SK-N-SH treated with all-trans-retinoic acid at 6 μM for 48 hours (cell line): Measurements from ENCODE around the gene CRYBA2.

Experiments used
- ATAC-seq: fragments of 200-7000 bp; cut with Tn5 transposase; 3 replicates; pipeline ENCODE4 v1.9.1; 2020; ENCODE audit warnings: mild to moderate bottlenecking, moderate library complexity
- ARNTL ChIP-seq: fragments of 450-650 bp; formaldehyde crosslinking; IDR thresholded peaks from 2 replicates; pipeline ENCODE4 v1.5.0; 2020; ENCODE audit warnings: low read depth, mild to moderate bottlenecking, moderate library complexity, borderline replicate concordance
- BACH2 ChIP-seq: fragments of 250-450 bp; sonication (Bioruptor Pico); IDR thresholded peaks from 2 replicates; pipeline ENCODE4 v1.9.0; 2021; ENCODE audit warnings: mild to moderate bottlenecking, borderline replicate concordance
- CREB5 ChIP-seq: fragments of 250-450 bp; sonication (Bioruptor Pico); IDR thresholded peaks from 2 replicates; pipeline ENCODE4 v1.5.1; 2020; ENCODE audit warnings: low read depth, mild to moderate bottlenecking, moderate library complexity
- CSRNP3 ChIP-seq: fragments of 250-450 bp; sonication (Bioruptor Pico); IDR thresholded peaks from 2 replicates; pipeline ENCODE4 v1.5.1; 2021; ENCODE audit warnings: mild to moderate bottlenecking, moderate library complexity
- ESRRG ChIP-seq: fragments of 250-450 bp; sonication (Bioruptor Pico); IDR thresholded peaks from 2 replicates; pipeline ENCODE4 v1.6.1; 2021; ENCODE audit warnings: mild to moderate bottlenecking
- GLIS3 ChIP-seq: fragments of 250-450 bp; sonication (Bioruptor Pico); IDR thresholded peaks from 2 replicates; pipeline ENCODE4 v1.5.0; 2020; ENCODE audit warnings: mild to moderate bottlenecking, moderate library complexity
- ISL1 ChIP-seq: fragments of 250-450 bp; sonication (Bioruptor Pico); IDR thresholded peaks from 2 replicates; pipeline ENCODE4 v2.1.2; 2022; ENCODE audit warnings: mild to moderate bottlenecking, moderate library complexity
- OSR1 ChIP-seq: fragments of 250-450 bp; sonication (Bioruptor Pico); IDR thresholded peaks from 2 replicates; pipeline ENCODE4 v1.8.0; 2022; ENCODE audit warnings: moderate library complexity, mild to moderate bottlenecking, inconsistent platforms
- PATZ1 ChIP-seq: fragments of 250-450 bp; sonication (Bioruptor Pico); IDR thresholded peaks from 2 replicates; pipeline ENCODE4 v1.8.0; 2020; ENCODE audit warnings: mild to moderate bottlenecking, moderate library complexity, borderline replicate concordance
- POU6F1 ChIP-seq: fragments of 250-450 bp; sonication (Bioruptor Pico); IDR thresholded peaks from 2 replicates; pipeline ENCODE4 v1.8.0; 2021; ENCODE audit warnings: low read depth, mild to moderate bottlenecking, moderate library complexity, borderline replicate concordance
- PPARA ChIP-seq: fragments of 250-450 bp; sonication (Bioruptor Pico); IDR thresholded peaks from 2 replicates; pipeline ENCODE4 v1.5.0; 2020; ENCODE audit warnings: mild to moderate bottlenecking, borderline replicate concordance
- RARB ChIP-seq: fragments of 250-450 bp; sonication (Bioruptor Pico); IDR thresholded peaks from 2 replicates; pipeline ENCODE4 v1.8.0; 2021; ENCODE audit warnings: mild to moderate bottlenecking, moderate library complexity
- TCF4 ChIP-seq: fragments of 250-450 bp; sonication (Bioruptor Pico); IDR thresholded peaks from 2 replicates; pipeline ENCODE4 v1.8.0; 2021; ENCODE audit warnings: mild to moderate bottlenecking, moderate library complexity, borderline replicate concordance
- TOX ChIP-seq: fragments of 250-450 bp; sonication (Bioruptor Pico); IDR thresholded peaks from 2 replicates; pipeline ENCODE4 v1.8.0; 2021; ENCODE audit warnings: mild to moderate bottlenecking, moderate library complexity, borderline replicate concordance
- TSHZ2 ChIP-seq: fragments of 250-450 bp; sonication (Bioruptor Pico); IDR thresholded peaks from 2 replicates; pipeline ENCODE4 v1.5.0; 2020; ENCODE audit warnings: mild to moderate bottlenecking, moderate library complexity
- ZC3H10 ChIP-seq: fragments of 250-450 bp; sonication (Bioruptor Pico); IDR thresholded peaks from 2 replicates; pipeline ENCODE4 v1.5.1; 2021; ENCODE audit warnings: mild to moderate bottlenecking, moderate library complexity
- ZFP3 ChIP-seq: fragments of 250-450 bp; sonication (Bioruptor Pico); IDR thresholded peaks from 2 replicates; pipeline ENCODE4 v1.5.0; 2020; ENCODE audit warnings: mild to moderate bottlenecking, moderate library complexity
- ZFP30 ChIP-seq: fragments of 450-650 bp; formaldehyde crosslinking; IDR thresholded peaks from 2 replicates; pipeline ENCODE4 v1.5.0; 2022; ENCODE audit warnings: mild to moderate bottlenecking, moderate library complexity
- ZNF565 ChIP-seq: fragments of 450-650 bp; formaldehyde crosslinking; conservative IDR thresholded peaks from 2 replicates; pipeline ENCODE4 v1.5.0; 2020; ENCODE audit warnings: low read depth, mild to moderate bottlenecking, moderate library complexity
- ZNF70 ChIP-seq: fragments of 450-650 bp; formaldehyde crosslinking; IDR thresholded peaks from 2 replicates; pipeline ENCODE4 v1.5.0; 2020; ENCODE audit warnings: mild to moderate bottlenecking, moderate library complexity
- ZNF8 ChIP-seq: fragments of 450-650 bp; formaldehyde crosslinking; IDR thresholded peaks from 2 replicates; pipeline ENCODE4 v1.5.0; 2020; ENCODE audit warnings: mild to moderate bottlenecking, moderate library complexity

CRYBA2 gene

GRCh38 chr2:218980735-218981389, 12.4 kb downstream of the CRYBA2 start:
- TF ChIP-seq POU6F1 (CRISPR knock-in tag) (no peak), TOX (CRISPR knock-in tag) (no peak), ESRRG (CRISPR knock-in tag) (no peak), TSHZ2 (CRISPR knock-in tag) (no peak), GLIS3 (no peak), ZFP3 (CRISPR knock-in tag) (no peak), CSRNP3 (CRISPR knock-in tag) (no peak), OSR1 (no peak), ZNF70 (CRISPR knock-in tag) (no peak), TCF4 (no peak)
- ATAC-seq, result no peak

GRCh38 chr2:218979846-218980734, 13.1 kb downstream of the CRYBA2 start:
- ATAC-seq, result peak; percentile 98
- TF ChIP-seq ARNTL (CRISPR knock-in tag) (no peak), CSRNP3 (CRISPR knock-in tag) (no peak), ZNF565 (CRISPR knock-in tag) (no peak), GLIS3 (no peak), CREB5 (no peak), TOX (CRISPR knock-in tag) (no peak), ZFP30 (CRISPR knock-in tag) (no peak), PPARA (CRISPR knock-in tag) (no peak), POU6F1 (CRISPR knock-in tag) (no peak), RARB (CRISPR knock-in tag) (no peak), ZNF70 (CRISPR knock-in tag) (peak; percentile 47; the same call in 1 of the 2 replicates), ZC3H10 (CRISPR knock-in tag) (no peak), PATZ1 (CRISPR knock-in tag) (0 out of 2 replicates have a peak, but pooled peaks have one; percentile 14), ESRRG (CRISPR knock-in tag) (no peak), ZNF8 (no peak), ISL1 (CRISPR knock-in tag) (no peak), BACH2 (no peak), TSHZ2 (CRISPR knock-in tag) (0 out of 2 replicates have a peak, but pooled peaks have one; percentile 7), TCF4 (no peak), ZFP3 (CRISPR knock-in tag) (no peak)
